K562 (cell line): Measurements from ENCODE around the gene TMEM63A. TPM values are rescaled to one million over a fixed set of nuclear protein-coding genes. Genes with fewer than 3 reads are reported as not detected.
A peak's percentile ranks its signal among the peaks of the same experiment; 100 is the strongest.

ENCODE experiments used
- BRF1 ChIP-seq: IDR thresholded peaks from 3 replicates; pipeline ENCODE4 v1.6.1; 2011; ENCODE audit warnings: borderline replicate concordance, mild to moderate bottlenecking; ENCODE audit not compliant: insufficient read length; ENCODE audit errors: extremely low read depth
- DEAF1 ChIP-seq: fragments of 450-650 bp; formaldehyde crosslinking; IDR thresholded peaks from 2 replicates; pipeline ENCODE4 v1.4.0; 2020; ENCODE audit warnings: mild to moderate bottlenecking, moderate library complexity
- MLLT1 ChIP-seq, 2 experiments: fragments of 450-650 bp; IDR thresholded peaks; 2 replicates each; pipeline ENCODE4 v1.6.1; 2016
- PHTF2 ChIP-seq: fragments of 250-450 bp; sonication (Bioruptor Pico); IDR thresholded peaks from 2 replicates; pipeline ENCODE4 v1.5.0; 2021; ENCODE audit warnings: mild to moderate bottlenecking
- RBM15 ChIP-seq: fragments of 200-400 bp; formaldehyde crosslinking; IDR thresholded peaks from 2 replicates; pipeline ENCODE4 v1.6.1; 2018; ENCODE audit warnings: mild to moderate bottlenecking, low read length, moderate library complexity; ENCODE audit not compliant: insufficient read depth
- TAF1 ChIP-seq: IDR thresholded peaks from 2 replicates; pipeline ENCODE4 v1.6.1; 2011; ENCODE audit warnings: mild to moderate bottlenecking, low read length, moderate library complexity; ENCODE audit not compliant: insufficient read depth, control insufficient read depth, severe bottlenecking; ENCODE audit errors: extremely low read depth
- TARDBP ChIP-seq: fragments of 450-650 bp; IDR thresholded peaks from 2 replicates; pipeline ENCODE4 v1.6.1; 2016
- TFAM ChIP-seq: fragments of 250-450 bp; sonication (Bioruptor Pico); conservative IDR thresholded peaks from 2 replicates; pipeline ENCODE4 v1.5.0; 2021; ENCODE audit warnings: mild to moderate bottlenecking, moderate library complexity
- ZNF140 ChIP-seq: fragments of 250-450 bp; sonication (Bioruptor Pico); IDR thresholded peaks from 2 replicates; pipeline ENCODE4 v1.8.0; 2021; ENCODE audit warnings: moderate library complexity, mild to moderate bottlenecking, inconsistent platforms
- ZNF217 ChIP-seq: sonication (generic); formaldehyde crosslinking; IDR thresholded peaks from 2 replicates; pipeline ENCODE4 v1.8.0; 2022; ENCODE audit warnings: mild to moderate bottlenecking, missing genetic modification reagents
- ZNF280B ChIP-seq: fragments of 250-450 bp; sonication (Bioruptor Pico); IDR thresholded peaks from 2 replicates; pipeline ENCODE4 v1.5.1; 2021; ENCODE audit warnings: mild to moderate bottlenecking
- ZNF384 ChIP-seq: IDR thresholded peaks from 2 replicates; pipeline ENCODE4 v1.6.1; 2012; ENCODE audit warnings: low read depth, low read length, improper control_type of control experiment
- ZNF551 ChIP-seq: fragments of 250-450 bp; sonication (Bioruptor Pico); IDR thresholded peaks from 2 replicates; pipeline ENCODE4 v1.5.0; 2021; ENCODE audit warnings: mild to moderate bottlenecking, moderate library complexity
- ZNF586 ChIP-seq: fragments of 450-650 bp; formaldehyde crosslinking; conservative IDR thresholded peaks from 2 replicates; pipeline ENCODE4 v1.4.0; 2020; ENCODE audit warnings: mild to moderate bottlenecking, moderate library complexity
- ZNF699 ChIP-seq: fragments of 250-450 bp; sonication (Bioruptor Pico); IDR thresholded peaks from 2 replicates; pipeline ENCODE4 v1.8.0; 2021; ENCODE audit warnings: mild to moderate bottlenecking, moderate library complexity; ENCODE audit not compliant: insufficient replicate concordance
- ZNF740 ChIP-seq, 3 experiments: fragments of 200-800 bp in 1 of 3; sonication (Bioruptor generic) in 1 of 3; sonication (generic) in 1 of 3; formaldehyde crosslinking in 1 of 3; IDR thresholded peaks; 2 replicates each; pipeline versions ENCODE4 v1.6.1 to v1.8.0; 2016 to 2022; ENCODE audit warnings: mild to moderate bottlenecking in 2 of 3, missing compliant biosample characterization in 2 of 3, missing genetic modification characterization in 2 of 3, missing genetic modification reagents in 1 of 3
- polyA plus RNA-seq, 8 experiments: library from polyadenylated mRNA; depleted of rRNA in 4 of 8; stranded (reverse) in 5 of 8; unstranded in 3 of 8; fragments of >200 nt; fragmentation: Nextera tagmentation in 2 of 8; fragmentation: Illumina TruSeq in 1 of 8; extraction: Ambion mirVana in 2 of 8; extraction: Trizol in 1 of 8; gene quantifications; 2 replicates each; pipeline versions ENCODE4 v1.2.1 to v1.2.3, GENCODE V29; 2011 to 2014; ENCODE audit warnings: inconsistent platforms in 1 of 8, missing spikeins in 1 of 8
- total RNA-seq, 7 experiments: library from RNA; depleted of rRNA in 6 of 7; stranded (reverse); fragments of >200 nt in 6 of 7; fragmentation: Illumina TruSeq in 2 of 7; extraction: Trizol in 2 of 7; gene quantifications; 2 replicates each; pipeline versions ENCODE4 v1.2.1 to v1.2.3, GENCODE V29; 2011 to 2021; ENCODE audit warnings: low replicate concordance in 1 of 7

Gene TMEM63A
- total and polyA plus RNA-seq, 9 of the 15 experiments (the other 6 are each of a cell fraction or from before 2014, with no cell fraction given) = 2.0 to 54.6 (median 17.5) TPM

- no peak for TF ChIP-seq ZNF740 (CRISPR knock-in tag; IDR thresholded peaks at IDR 0.05)
- TF ChIP-seq ZNF740 (tag; IDR thresholded peaks at IDR 0.05) = peak in 1 of 2 experiments; percentile 84; a peak in 2 of 4 replicates
- TF ChIP-seq TAF1 = peak; percentile 86
- TF ChIP-seq DEAF1 (CRISPR knock-in tag) = peak; percentile 13; the same call in 1 of the 2 replicates
- no peak for TF ChIP-seq TFAM
- no peak for TF ChIP-seq ZNF217
- no peak for TF ChIP-seq RBM15
- no peak for TF ChIP-seq BRF1
- TF ChIP-seq ZNF140 (CRISPR knock-in tag) = no peak
- no peak for TF ChIP-seq PHTF2 (CRISPR knock-in tag)
- peak; percentile 65 for TF ChIP-seq ZNF384
- TF ChIP-seq TARDBP = peak; percentile 91
- TF ChIP-seq ZNF280B (CRISPR knock-in tag) = no peak
- no peak for TF ChIP-seq ZNF551 (CRISPR knock-in tag)
- peak; percentile 91 to 97 for TF ChIP-seq MLLT1 (IDR thresholded peaks at IDR 0.05)
- no peak for TF ChIP-seq ZNF586 (CRISPR knock-in tag)
- TF ChIP-seq ZNF699 (CRISPR knock-in tag) = no peak
These were observed 46.3 kb upstream of the TMEM63A start (continued) for GRCh38 chr1:225928186-225929175.
